C4-2B (cell line): ENCODE results near the gene SNRNP200.

Source experiments
- H3K27ac ChIP-seq: fragments of 450-650 bp; 2 replicates; pipeline ENCODE4 v1.5.1; 2017
- ZFX ChIP-seq: fragments of 450-650 bp; IDR thresholded peaks from 2 replicates; pipeline ENCODE4 v1.6.1; 2017
- TF ChIP-seq, protein P1 (sequence below): fragments of 450-650 bp; conservative IDR thresholded peaks from 2 replicates; pipeline ENCODE4 v1.5.1; 2017; ENCODE audit warnings: mild to moderate bottlenecking

SNRNP200 gene

DNA sequence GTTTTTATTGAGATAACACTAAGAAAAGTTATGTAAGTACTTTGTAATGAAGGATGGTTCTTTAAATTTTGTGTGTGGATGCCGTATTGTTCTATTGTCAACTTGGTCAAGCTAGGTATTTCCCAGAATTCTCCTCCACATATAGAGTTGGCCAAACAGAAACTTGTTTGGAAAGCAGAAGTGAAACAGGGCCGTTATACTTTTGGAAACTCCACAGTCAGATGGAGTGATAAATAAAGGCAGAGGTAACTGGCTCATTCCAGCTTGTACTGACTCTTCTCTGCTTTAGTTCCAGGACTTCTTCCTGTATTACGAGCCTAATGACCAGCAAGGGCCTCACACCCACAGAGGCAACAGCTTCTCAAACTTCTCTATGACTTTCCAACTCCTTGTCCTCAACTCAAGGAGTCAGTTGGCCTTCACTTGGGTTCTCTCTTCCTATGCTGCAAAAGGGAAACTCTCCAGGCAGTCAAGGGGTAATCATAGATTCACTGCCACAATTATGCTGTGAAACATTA is 80.3 kb downstream of the SNRNP200 start:
- no peak overlapping the region for H3K27ac ChIP-seq
- no peak for TF ChIP-seq ZFX
- TF ChIP-seq, protein P1, sequence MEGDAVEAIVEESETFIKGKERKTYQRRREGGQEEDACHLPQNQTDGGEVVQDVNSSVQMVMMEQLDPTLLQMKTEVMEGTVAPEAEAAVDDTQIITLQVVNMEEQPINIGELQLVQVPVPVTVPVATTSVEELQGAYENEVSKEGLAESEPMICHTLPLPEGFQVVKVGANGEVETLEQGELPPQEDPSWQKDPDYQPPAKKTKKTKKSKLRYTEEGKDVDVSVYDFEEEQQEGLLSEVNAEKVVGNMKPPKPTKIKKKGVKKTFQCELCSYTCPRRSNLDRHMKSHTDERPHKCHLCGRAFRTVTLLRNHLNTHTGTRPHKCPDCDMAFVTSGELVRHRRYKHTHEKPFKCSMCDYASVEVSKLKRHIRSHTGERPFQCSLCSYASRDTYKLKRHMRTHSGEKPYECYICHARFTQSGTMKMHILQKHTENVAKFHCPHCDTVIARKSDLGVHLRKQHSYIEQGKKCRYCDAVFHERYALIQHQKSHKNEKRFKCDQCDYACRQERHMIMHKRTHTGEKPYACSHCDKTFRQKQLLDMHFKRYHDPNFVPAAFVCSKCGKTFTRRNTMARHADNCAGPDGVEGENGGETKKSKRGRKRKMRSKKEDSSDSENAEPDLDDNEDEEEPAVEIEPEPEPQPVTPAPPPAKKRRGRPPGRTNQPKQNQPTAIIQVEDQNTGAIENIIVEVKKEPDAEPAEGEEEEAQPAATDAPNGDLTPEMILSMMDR: no peak
